Hepatocyte (in vitro differentiated cells): ENCODE results near the gene TSN. TPM values are rescaled to one million over a fixed set of nuclear protein-coding genes. Genes with fewer than 3 reads are reported as not detected.

Experiments used
- DNase-seq: peaks from one replicate; pipeline ENCODE4 v3.0.0-alpha.2; 2016; ENCODE audit warnings: low spot score
- H2AFZ ChIP-seq: fragments of 200-600 bp; sonication (generic); 2 replicates; pipeline ENCODE4 v1.6.0; 2016; ENCODE audit warnings: antibody characterized with exemption, mild to moderate bottlenecking
- H3K27ac ChIP-seq: fragments of 200-600 bp; sonication (generic); 2 replicates; pipeline ENCODE4 v1.5.1; 2016; ENCODE audit warnings: mild to moderate bottlenecking
- H3K27me3 ChIP-seq: fragments of 200-600 bp; sonication (generic); 2 replicates; pipeline ENCODE4 v1.6.1; 2016
- H3K36me3 ChIP-seq: fragments of 200-600 bp; sonication (generic); replicated peaks from 2 replicates; pipeline ENCODE4 v1.5.1; 2016; ENCODE audit warnings: low read depth; ENCODE audit not compliant: insufficient read depth
- H3K4me1 ChIP-seq: fragments of 200-600 bp; sonication (generic); 2 replicates; pipeline ENCODE4 v1.5.1; 2016; ENCODE audit warnings: mild to moderate bottlenecking, moderate library complexity; ENCODE audit not compliant: insufficient read depth
- H3K4me2 ChIP-seq: fragments of 200-600 bp; sonication (generic); 2 replicates; pipeline ENCODE4 v1.6.0; 2016
- H3K4me3 ChIP-seq: fragments of 200-600 bp; sonication (generic); 2 replicates; pipeline ENCODE4 v1.5.1; 2016; ENCODE audit warnings: mild to moderate bottlenecking
- H3K79me2 ChIP-seq: fragments of 200-600 bp; sonication (generic); 2 replicates; pipeline ENCODE4 v1.6.0; 2017; ENCODE audit warnings: mild to moderate bottlenecking
- H3K9me2 ChIP-seq: fragments of 200-600 bp; sonication (generic); replicated peaks from 2 replicates; pipeline ENCODE4 v1.6.0; 2017; ENCODE audit warnings: mild to moderate bottlenecking; ENCODE audit not compliant: insufficient read depth
- H3K9me3 ChIP-seq: fragments of 200-600 bp; sonication (generic); 2 replicates; pipeline ENCODE4 v1.5.1; 2016; ENCODE audit warnings: low read depth, mild to moderate bottlenecking
- H4K20me1 ChIP-seq: fragments of 200-600 bp; sonication (generic); 2 replicates; pipeline ENCODE4 v1.6.0; 2016; ENCODE audit warnings: mild to moderate bottlenecking; ENCODE audit not compliant: insufficient read depth, poor library complexity, severe bottlenecking
- EZH2 ChIP-seq: fragments of 200-600 bp; sonication (generic); IDR thresholded peaks from 2 replicates; pipeline ENCODE4 v1.6.1; 2016; ENCODE audit warnings: antibody characterized with exemption, mild to moderate bottlenecking, borderline replicate concordance
- EZH2phosphoT487 ChIP-seq: fragments of 200-600 bp; sonication (generic); IDR thresholded peaks from one replicate; pipeline ENCODE4 v1.6.1; 2018; ENCODE audit warnings: antibody characterized with exemption, mild to moderate bottlenecking, low read depth, moderate library complexity; ENCODE audit not compliant: unreplicated experiment, severe bottlenecking
- WGBS: methylation state at CpG from one replicate; pipeline ENCODE4 v1.1.6; 2016; ENCODE audit warnings: low lambda C conversion rate; ENCODE audit errors: missing lambda C conversion rate; 5-methylcytosine and 5-hydroxymethylcytosine counted together
- polyA plus RNA-seq: library from polyadenylated mRNA; unstranded; fragments of >200 nt; fragmentation: Nextera tagmentation; extraction: Ambion mirVana; gene quantifications from 2 replicates; pipeline ENCODE4 v1.2.1, GENCODE V29; 2016
- total RNA-seq: library from RNA; depleted of rRNA; stranded (reverse); fragments of >200 nt; gene quantifications from 2 replicates; pipeline ENCODE4 v1.2.3, GENCODE V29; 2014
- TF ChIP-seq, protein P1 (sequence below): fragments of 200-600 bp; sonication (generic); IDR thresholded peaks from 2 replicates; pipeline ENCODE4 v1.5.1; 2016; ENCODE audit warnings: antibody characterized with exemption, mild to moderate bottlenecking; ENCODE audit not compliant: poor library complexity

Gene TSN
- total and polyA plus RNA-seq, 2 experiments from 2014 or later = 45.4 to 63.2 TPM

DNA sequence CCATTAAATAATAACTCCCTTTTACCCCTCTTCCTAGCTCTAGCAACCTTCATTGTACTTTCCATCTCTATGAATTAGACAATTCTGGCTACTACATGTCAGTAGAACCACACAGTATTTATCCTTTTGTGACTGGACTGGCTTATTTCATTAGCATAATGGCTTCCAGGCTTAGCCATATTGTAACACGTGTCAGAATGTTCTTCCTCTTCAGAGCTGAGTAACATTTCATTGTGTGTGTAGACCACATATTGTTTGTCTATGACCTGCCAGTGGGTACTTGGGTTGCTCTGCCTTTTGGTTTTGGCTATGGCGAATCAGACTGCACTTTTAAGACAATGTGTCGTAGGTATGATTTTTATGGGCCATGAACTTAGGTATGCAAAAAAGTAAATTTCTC is 20.9 kb downstream of the TSN start:
- no peak overlapping the region for H3K4me3 ChIP-seq
- no peak overlapping the region for H3K27ac ChIP-seq
- no peak for DNase-seq
- WGBS = 92% methylated on average over 3 of the region's 3 CpGs
- H3K36me3 ChIP-seq = no peaks in the 10 kb centered on the region
- H3K79me2 ChIP-seq = no peaks in the 10 kb centered on the region
- no peak overlapping the region for H3K4me2 ChIP-seq
- no peak overlapping the region for H2AFZ ChIP-seq
- H3K4me1 ChIP-seq = no peaks in the 10 kb centered on the region
- H3K9me2 ChIP-seq = no peaks in the 10 kb centered on the region
- no peak for TF ChIP-seq EZH2phosphoT487
- H3K27me3 ChIP-seq = no peaks in the 10 kb centered on the region
- H4K20me1 ChIP-seq = no peaks in the 10 kb centered on the region
- H3K9me3 ChIP-seq = no peaks in the 10 kb centered on the region

DNA sequence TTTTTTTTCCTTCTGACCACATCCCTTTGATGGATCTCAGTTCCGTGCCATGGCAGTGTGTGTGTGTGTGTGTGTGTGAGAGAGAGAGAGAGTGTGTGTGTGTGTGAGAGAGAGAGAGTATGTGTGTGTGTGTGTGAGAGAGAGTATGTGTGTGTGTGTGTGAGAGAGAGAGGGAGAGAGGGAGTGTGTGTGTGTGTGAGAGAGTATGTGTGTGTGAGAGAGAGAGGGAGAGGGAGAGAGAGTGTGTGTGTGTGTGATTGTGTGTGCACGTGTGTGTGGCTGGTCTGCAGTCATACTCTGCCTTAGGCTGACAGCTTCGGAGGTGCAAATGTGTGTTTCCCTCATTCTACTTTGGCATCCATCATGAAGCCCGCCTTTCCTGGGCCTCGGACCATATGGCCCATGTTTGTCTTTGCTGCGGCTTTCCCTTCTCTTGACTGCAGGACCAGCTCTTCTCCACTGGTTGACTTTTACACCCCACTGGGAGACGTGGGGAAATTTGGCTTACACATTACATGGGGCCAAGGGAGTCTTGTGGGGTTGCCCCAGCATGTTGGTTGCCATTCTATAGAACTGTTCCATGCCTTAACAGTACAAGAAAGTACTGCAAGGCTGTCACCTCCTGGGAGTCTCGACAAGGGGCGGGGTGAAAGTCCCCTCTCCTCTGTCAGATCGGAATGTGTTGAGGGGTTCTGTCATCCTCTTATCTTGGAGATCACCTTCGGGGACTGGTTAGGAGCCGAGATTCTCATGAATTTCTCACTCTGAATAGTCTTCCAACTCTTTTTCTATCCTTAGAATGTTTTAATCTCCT is 21.6 kb downstream of the TSN start:
- Histone ChIP-seq H3K9me3 (no peaks in the 10 kb centered on the region), H3K9me2 (no peaks in the 10 kb centered on the region), H3K79me2 (no peaks in the 10 kb centered on the region), H3K27me3 (no peaks in the 10 kb centered on the region), H3K4me3 (no peak overlapping the region), H3K36me3 (no peaks in the 10 kb centered on the region), H3K27ac (peak overlapping the region; percentile 71), H4K20me1 (no peaks in the 10 kb centered on the region), H3K4me2 (no peak overlapping the region), H3K4me1 (no peaks in the 10 kb centered on the region), H2AFZ (no peak overlapping the region)
- TF ChIP-seq, protein P1, sequence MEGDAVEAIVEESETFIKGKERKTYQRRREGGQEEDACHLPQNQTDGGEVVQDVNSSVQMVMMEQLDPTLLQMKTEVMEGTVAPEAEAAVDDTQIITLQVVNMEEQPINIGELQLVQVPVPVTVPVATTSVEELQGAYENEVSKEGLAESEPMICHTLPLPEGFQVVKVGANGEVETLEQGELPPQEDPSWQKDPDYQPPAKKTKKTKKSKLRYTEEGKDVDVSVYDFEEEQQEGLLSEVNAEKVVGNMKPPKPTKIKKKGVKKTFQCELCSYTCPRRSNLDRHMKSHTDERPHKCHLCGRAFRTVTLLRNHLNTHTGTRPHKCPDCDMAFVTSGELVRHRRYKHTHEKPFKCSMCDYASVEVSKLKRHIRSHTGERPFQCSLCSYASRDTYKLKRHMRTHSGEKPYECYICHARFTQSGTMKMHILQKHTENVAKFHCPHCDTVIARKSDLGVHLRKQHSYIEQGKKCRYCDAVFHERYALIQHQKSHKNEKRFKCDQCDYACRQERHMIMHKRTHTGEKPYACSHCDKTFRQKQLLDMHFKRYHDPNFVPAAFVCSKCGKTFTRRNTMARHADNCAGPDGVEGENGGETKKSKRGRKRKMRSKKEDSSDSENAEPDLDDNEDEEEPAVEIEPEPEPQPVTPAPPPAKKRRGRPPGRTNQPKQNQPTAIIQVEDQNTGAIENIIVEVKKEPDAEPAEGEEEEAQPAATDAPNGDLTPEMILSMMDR = no peak
- TF ChIP-seq EZH2phosphoT487 (no peak), EZH2 (no peak)
- WGBS = 72% methylated on average over 11 of the region's 12 CpGs
- no peak for DNase-seq

GRCh38 chr2:121777699-121778058 is 22.2 kb downstream of the TSN start:
- Histone ChIP-seq H3K27me3 (no peaks in the 10 kb centered on the region), H3K9me2 (no peaks in the 10 kb centered on the region), H3K27ac (peak overlapping the region; percentile 71), H3K4me2 (peak overlapping the region; percentile 11), H4K20me1 (no peaks in the 10 kb centered on the region), H3K9me3 (no peaks in the 10 kb centered on the region), H3K4me3 (no peak overlapping the region), H3K79me2 (no peaks in the 10 kb centered on the region), H3K4me1 (no peaks in the 10 kb centered on the region), H2AFZ (no peak overlapping the region), H3K36me3 (no peaks in the 10 kb centered on the region)
- TF ChIP-seq EZH2phosphoT487 (no peak), EZH2 (no peak)
- TF ChIP-seq, protein P1 = no peak
- 96% methylated on average over 1 of the region's 1 CpG for WGBS
- peak; percentile 31 for DNase-seq

DNA sequence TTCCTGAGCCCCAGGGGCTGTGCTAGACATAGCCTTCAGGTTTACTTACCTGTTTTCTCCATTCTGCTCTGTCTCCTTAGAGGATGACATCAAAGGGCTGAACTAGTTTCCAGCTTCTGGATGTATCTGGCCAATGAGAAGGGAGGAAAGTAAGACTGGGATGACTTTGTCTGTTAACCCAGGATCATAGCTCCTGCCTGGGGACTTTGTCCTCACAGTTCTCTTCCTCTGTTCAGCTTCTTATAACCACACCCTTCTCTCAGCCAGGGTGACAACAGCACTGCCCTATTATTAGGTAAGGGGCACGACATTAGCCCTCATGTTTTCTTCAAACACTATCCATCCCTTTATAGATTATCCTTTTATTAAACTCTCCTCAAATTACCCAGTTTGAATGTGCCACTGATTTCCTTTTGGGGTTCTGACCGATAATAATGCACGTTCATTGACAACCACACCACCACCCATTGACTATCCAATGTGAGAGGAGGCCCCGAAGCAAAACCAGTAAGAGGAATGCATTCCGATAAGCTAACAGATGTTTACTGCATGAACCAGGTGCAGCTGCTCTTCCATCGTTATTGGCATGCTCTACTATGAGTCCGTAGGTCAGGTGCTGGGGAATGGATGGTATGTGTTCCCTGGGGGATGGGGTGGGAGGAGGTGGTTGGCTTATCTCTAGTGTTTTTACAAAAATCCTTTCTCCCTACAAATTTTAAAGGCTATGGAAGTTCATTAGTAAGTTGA is 23.5 kb downstream of the TSN start:
- 57% methylated on average over 7 of the region's 7 CpGs for WGBS
- DNase-seq = peak; percentile 35
- Histone ChIP-seq H3K27ac (peak overlapping the region; percentile 71), H3K9me3 (no peaks in the 10 kb centered on the region), H3K79me2 (no peaks in the 10 kb centered on the region), H3K27me3 (peaks cover 5% of the 10 kb centered on the region), H3K36me3 (no peaks in the 10 kb centered on the region), H3K4me2 (peak overlapping the region; percentile 11), H3K4me3 (no peak overlapping the region), H3K9me2 (no peaks in the 10 kb centered on the region), H3K4me1 (no peaks in the 10 kb centered on the region), H2AFZ (no peak overlapping the region), H4K20me1 (no peaks in the 10 kb centered on the region)
- no peak for TF ChIP-seq EZH2phosphoT487
- TF ChIP-seq EZH2 = no peak
- TF ChIP-seq, protein P1 = no peak
